GM18870 (cell line): ENCODE measurements around the gene PRSS56.

Experiments
- ATAC-seq: cut with Tn5 transposase; IDR thresholded peaks from one replicate; pipeline ENCODE4 v1.9.1; 2021; ENCODE audit warnings: moderate library complexity; ENCODE audit not compliant: unreplicated experiment

PRSS56 gene

GRCh38 chr2:232519581-232520438 lies at the start of gene PRSS56:
PRSS56 (plus strand) TSS chr2:232520388; CDS start chr2:232520599, 211 bp downstream.
- ATAC-seq, result no peak

- ATAC-seq, result no peak
These were observed 46.7 kb upstream of the PRSS56 start for GRCh38 chr2:232473467-232473890.

GRCh38 chr2:232476045-232476444 lies 44.1 kb upstream of the PRSS56 start:
- ATAC-seq, result no peak

- no peak for ATAC-seq
These were observed 43.4 kb upstream of the PRSS56 start for GRCh38 chr2:232476791-232477190.

- ATAC-seq, result no peak
These were observed 42.3 kb upstream of the PRSS56 start for GRCh38 chr2:232477751-232478510.

GRCh38 chr2:232478571-232479340 lies 41.4 kb upstream of the PRSS56 start:
- no peak for ATAC-seq

- ATAC-seq, result no peak
These were observed 40.6 kb upstream of the PRSS56 start for GRCh38 chr2:232479341-232480200.

GRCh38 chr2:232480201-232481190 lies 39.7 kb upstream of the PRSS56 start:
- ATAC-seq, result no peak

GRCh38 chr2:232481322-232482140 lies 38.7 kb upstream of the PRSS56 start:
- no peak for ATAC-seq

- no peak for ATAC-seq
These were observed 37.6 kb upstream of the PRSS56 start for GRCh38 chr2:232482301-232483238.

- ATAC-seq, result no peak
These were observed 36.8 kb upstream of the PRSS56 start for GRCh38 chr2:232483311-232483922.

- no peak for ATAC-seq
These were observed 36.1 kb upstream of the PRSS56 start for GRCh38 chr2:232483923-232484627.

GRCh38 chr2:232484628-232485347 lies 35.4 kb upstream of the PRSS56 start:
- no peak for ATAC-seq

- no peak for ATAC-seq
These were observed 34.8 kb upstream of the PRSS56 start for GRCh38 chr2:232485348-232485756.

- ATAC-seq, result no peak
These were observed 34.2 kb upstream of the PRSS56 start for GRCh38 chr2:232485757-232486557.
